Measurements from ENCODE around the gene OPRM1.

The OPRM1 gene

GRCh38 chr6:154086510-154086909 is 47.5 kb downstream of the OPRM1 start:
- DNase-seq = no peak

GRCh38 chr6:154092326-154092962 is 53.4 kb downstream of the OPRM1 start:
- DNase-seq = no peak

DNA sequence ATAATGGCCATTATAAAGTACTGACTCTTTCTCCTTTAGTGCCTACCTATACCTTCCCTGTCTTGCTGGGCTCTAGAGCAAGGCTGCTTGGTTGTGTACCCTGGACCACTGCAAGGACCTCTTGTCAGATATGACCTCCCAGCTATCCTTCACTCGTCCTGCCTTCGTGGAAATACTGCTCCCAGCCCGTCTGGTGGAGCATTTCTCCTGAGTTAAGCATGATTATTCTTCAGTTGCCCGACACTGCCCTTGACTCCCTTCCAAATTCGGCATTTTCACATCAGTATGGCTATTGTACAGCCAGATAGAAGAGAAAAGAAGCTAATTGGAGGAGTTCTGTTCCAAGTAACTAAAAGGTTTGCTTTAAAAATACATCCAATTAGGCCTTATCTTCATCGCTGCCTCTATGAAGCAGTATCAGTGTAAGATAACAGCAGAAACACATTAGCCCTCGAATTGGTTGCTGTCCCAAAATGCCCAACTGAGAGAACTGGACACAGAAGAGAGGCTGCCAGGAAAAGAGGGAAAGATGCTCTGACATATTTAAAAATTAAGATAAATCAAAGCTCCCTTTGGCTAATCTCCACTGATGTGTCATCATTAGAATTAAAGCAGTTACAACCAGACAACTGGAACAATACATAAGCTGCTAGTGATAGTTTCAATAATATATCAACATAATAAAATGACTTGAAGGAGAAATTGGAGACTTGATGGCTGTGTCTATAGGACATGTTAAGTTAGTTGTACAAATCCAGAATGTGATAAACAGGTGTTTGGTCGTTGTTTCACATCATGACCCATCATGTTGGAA is 54.4 kb downstream of the OPRM1 start:
- no peak for DNase-seq

GRCh38 chr6:154095571-154095970 is 56.5 kb downstream of the OPRM1 start:
- DNase-seq = no peak

- no peak for DNase-seq
Observed at GRCh38 chr6:154096316-154096715, 57.3 kb downstream of the OPRM1 start.

DNA sequence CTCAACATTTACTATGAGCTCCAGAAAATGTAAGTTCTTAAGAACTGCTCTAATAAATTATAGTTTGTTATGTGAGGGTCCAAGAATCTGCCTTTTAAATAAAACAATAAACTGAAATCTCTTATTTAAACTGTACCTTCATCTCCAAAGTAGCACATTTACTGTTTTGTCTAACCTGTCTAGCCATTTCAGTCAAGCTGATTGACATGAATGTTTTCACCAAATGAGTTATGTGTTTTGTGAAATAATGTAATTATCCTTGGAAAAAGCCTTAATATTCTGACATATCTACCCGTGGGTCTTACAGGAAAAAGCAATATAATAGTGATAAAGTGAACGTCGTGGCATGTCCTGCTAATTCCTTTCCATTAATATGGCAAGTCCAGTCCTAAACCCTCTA is 57.8 kb downstream of the OPRM1 start:
- DNase-seq = no peak

DNA sequence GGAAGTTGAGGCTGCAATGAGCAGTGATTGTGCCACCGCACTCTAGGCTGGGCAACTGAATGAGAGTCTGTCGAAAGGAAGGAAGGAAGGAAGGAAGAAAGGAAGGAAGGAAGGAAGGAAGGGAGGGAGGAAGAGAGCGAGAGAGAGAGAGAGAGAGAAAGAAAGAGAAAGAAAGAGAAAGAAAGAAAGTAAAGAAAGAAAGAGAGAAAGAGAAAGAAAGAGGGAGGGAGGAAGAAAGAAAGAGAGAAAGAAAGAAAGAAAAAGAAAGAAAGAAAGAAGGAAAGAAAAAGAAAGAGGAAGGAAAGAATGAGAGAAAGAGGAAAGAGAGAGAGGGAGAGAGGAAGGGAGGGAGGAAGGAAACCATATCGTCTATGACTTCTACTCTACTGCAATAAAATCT is 60.2 kb downstream of the OPRM1 start:
- no peak for DNase-seq

DNA sequence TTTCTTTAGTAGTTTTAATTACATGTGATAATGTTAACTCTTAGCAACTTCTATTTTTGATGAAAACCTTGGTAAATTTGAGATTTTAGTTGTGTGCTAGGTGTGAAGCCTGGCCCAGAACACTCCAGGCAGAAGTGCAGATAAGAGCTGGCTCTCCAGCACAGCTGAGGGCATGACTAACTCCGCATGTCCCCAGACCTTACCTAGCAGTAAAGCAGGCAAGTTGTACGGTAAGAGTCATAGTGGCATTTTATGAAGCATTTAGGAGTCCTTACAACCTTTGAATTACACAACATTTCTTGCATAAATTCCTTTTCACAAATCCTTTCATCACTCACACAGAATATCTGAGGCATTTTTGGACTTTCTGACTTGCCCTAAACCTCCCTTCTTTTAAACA is 67.2 kb downstream of the OPRM1 start:
- DNase-seq = no peak

DNA sequence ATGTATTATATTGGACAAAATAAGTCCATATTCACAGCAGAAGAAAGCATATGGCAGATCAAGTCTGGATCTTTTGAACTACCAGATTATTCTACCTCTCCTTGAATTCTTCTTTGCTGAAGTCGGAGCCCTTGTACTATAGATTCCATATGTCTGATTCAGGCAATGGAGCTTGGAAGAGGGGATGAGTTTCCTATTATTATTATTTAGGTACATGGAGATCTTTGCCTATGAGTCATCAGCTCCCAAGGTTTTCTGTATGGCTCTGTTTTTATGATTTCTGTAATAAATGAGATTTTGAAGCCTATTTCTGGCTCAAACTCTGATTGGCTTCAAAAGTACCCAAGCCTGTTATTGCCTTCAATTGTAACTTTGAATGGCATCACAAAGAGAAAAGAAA is 72.0 kb downstream of the OPRM1 start:
- no peak for DNase-seq

- DNase-seq = no peak
Observed at GRCh38 chr6:154112181-154112809, 73.3 kb downstream of the OPRM1 start.

GRCh38 chr6:154113392-154113791 is 74.4 kb downstream of the OPRM1 start:
- no peak for DNase-seq

GRCh38 chr6:154117485-154117884 is 78.4 kb downstream of the OPRM1 start:
- DNase-seq = no peak

- DNase-seq = no peak
Observed at GRCh38 chr6:154122195-154122925, 83.3 kb downstream of the OPRM1 start.

DNA sequence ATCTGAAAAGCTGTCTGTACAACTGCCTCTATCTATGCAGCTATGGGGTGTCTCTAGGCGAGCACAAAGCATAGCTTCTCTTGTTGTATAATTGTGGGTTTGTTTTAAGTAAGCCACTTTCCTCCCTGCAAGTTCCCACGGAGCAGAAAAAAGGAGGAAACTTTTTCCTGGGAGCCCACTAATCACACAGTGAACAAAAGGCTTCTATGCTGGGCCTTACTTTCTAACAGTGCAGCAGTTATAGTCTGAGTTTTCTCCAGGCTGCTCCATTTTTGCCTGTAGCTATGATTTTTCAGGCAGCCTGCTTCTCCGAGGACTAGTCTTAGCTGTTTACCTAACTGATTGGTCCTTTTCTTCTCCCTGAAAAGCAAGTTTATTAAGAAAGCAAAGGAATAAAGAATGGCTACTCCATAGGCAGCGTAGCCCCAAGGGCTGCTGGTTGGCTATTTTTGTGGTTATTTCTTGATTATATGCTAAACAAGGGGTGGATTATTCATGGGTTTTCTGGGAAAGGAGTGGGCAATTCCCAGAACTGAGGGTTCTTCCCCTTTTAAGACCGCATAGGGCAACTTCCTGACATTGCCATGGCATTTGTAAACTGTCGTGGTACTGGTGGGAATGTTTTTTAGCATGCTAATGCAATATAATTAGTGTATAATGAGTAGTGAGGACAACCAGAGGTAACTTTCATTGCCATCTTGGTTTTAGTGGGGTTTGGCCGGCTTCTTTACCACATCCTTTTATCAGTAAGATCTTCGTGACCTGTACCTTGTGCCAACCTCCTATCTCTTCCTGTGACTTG is 84.3 kb downstream of the OPRM1 start:
- no peak for DNase-seq

DNA sequence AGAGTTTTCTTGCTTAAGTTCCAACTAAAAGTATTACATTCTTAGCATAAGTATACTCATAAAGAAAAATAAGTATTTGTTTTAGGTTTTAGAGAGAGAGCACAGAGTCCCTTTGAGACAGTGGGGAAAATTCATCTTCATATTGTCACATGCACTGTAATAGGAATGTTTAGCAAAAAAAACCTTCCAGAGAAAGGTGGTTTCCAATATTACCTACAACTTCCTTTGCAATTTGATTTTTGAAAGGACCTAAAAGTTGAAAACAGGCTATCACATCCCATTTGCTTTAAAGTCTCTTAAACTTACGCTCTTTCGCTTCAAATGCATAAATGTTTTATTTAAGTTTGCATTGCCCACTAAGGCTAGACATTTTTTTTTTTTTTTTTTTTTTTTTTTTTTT is 86.4 kb downstream of the OPRM1 start:
- no peak for DNase-seq

- no peak for DNase-seq
Observed at GRCh38 chr6:154127657-154128056, 88.6 kb downstream of the OPRM1 start.

DNA sequence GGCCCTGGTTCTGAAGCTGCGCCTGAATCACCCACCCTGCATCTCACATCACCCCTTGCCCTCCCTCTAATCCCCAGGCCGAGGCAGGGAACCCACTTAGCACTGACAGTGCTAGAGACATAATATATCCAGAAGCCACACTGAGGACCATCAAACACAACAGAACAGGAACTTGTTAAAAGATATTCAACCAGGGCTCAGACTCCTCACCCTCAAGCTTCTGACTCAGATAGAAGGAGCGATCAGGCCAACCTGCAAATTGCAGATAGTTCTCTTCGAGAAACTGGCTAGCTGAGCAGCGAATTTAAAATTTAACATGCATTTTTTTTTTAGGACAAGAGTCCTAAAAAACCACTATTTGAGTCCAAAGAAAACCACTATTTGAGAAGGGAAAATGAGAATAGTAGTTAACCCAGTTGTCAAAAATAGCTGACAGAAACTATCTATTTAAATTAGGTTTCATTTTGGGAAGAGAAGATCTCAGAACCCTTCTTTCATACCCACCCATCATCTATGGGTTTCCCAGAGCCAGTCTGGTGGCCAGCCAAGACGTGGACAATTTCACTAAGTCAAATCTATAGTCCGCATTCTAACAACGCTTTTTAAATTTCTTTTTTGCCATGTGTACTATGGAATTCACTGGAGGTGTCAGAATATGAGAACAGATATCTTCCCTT is 95.6 kb downstream of the OPRM1 start:
- no peak for DNase-seq

DNA sequence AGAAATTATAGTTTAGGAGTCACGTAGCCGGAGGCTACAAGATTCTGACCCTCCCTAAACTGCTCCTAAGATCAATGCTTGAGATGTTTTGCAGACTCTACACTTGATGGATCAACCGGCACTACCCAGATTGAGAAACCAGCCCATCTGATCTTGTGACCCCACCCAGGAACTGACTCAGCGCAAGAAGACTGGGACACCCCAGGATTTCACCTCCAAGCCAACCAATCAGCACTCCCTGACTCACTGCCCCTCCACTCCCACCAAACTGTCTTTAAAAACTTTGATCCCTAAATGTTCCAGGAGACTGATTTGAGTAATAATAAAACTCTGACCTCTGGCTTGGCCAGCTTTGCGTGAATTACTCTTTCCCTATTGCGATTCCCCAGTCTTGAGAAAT is 99.8 kb downstream of the OPRM1 start:
- no peak for DNase-seq

GRCh38 chr6:154139892-154140291 is 100.9 kb downstream of the OPRM1 start:
- DNase-seq = no peak

DNA sequence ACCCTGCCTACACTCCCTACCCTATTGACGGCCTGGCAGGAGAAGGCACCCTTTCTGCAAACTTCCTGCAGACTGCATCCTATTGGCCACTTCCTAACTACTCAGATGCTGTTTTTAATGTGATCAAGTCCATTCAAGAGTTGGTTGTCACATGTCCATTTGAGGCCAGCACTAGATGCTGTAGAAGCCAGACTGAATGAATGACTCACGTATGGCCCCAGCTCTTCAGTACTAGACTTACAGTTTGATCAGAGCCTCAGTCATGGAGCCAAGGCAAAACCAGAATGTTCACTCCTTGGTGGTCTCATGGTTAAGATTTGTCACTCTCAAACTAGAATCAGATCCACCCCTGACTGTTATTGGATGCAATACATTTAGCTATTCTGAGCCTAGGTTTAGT is 101.7 kb downstream of the OPRM1 start:
- DNase-seq = no peak

GRCh38 chr6:154143753-154144152 is 104.7 kb downstream of the OPRM1 start:
- DNase-seq = no peak

DNA sequence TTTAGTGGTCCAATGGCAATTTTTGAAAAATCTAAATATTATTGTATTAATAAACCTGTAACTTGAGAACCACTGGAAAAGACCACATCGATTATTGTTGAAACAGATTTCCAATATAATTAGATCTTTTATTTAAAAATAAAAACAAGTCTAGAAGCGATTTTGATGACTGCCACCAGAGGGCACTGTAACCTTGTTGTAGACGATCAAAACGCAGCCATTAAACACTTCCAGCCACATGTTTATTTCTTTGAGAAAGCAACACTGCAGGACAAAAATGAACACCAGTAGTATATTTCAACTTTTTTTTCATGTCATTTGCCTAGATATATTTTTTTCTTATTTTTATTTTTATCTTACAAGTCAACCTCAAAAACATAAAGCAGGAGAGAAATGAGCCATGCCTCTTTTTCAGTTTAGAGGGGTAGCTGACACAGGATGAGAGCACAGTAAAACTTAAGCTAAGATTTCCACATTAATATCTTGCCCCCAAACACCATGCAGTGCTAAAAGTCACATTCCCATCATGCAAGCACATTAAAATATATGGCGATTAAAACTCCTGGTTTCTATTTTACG is 115.4 kb downstream of the OPRM1 start:
- DNase-seq = peak; percentile 79

Data from CD4-positive, alpha-beta T cell treated with Interleukin-6 for 4 hours (primary cell).